Activated T-cell treated with anti-CD3 and anti-CD28 coated beads for 48 hours (primary cell): ENCODE results near the gene CLC.
"Not testable (repeated sequence)": the region's sequence is repeated elsewhere in the genome, so short reads cannot be mapped to it uniquely, and the experiment has no call there.

Experiments
- DNase-seq: peaks from one replicate; pipeline ENCODE4 v3.0.0-alpha.2; 2020; ENCODE audit warnings: low read depth

The CLC gene

GRCh38 chr19:39729594-39729993, 8.2 kb downstream of the CLC start:
- no peak for DNase-seq

GRCh38 chr19:39728040-39728439, 9.8 kb downstream of the CLC start:
- no peak for DNase-seq

DNA sequence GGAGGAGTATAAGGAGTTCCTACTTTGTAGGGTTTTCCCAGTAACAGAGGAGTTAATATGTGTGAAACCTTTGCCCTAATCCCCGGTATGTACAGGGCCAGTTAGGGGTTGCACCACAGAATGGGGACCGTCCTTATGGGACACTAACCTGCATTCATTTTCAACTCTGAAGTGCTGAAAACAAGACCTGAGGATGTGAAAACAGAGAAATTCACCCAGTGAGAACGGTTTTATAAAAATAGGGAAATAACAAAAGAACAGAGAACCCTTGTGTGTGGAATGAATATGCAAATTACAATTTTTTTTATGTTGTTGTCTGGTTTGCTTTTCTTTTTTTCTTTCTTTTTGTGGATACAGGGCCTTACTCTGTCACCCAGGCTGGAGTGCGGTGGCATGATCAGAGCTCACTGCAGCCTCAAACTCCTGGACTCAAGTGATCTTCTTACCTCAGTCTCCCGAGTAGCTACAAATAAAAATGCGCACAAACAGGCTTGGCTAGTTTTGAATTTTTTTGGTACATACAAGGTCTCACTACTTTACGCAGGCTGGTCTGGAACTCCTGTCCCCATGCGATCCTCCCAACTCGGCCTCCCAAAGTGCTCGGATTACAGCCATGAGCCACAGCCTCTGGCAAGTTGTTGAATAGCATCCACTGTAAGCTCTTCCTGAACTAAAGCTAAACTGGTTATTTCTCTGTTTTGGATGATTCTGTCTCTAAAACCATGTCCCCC, 10.6 kb downstream of the CLC start:
- no peak for DNase-seq

- DNase-seq = no peak
These were observed 11.8 kb downstream of the CLC start for GRCh38 chr19:39725995-39726394.

GRCh38 chr19:39720144-39720543, 17.7 kb downstream of the CLC start:
- not testable (repeated sequence) for DNase-seq

DNA sequence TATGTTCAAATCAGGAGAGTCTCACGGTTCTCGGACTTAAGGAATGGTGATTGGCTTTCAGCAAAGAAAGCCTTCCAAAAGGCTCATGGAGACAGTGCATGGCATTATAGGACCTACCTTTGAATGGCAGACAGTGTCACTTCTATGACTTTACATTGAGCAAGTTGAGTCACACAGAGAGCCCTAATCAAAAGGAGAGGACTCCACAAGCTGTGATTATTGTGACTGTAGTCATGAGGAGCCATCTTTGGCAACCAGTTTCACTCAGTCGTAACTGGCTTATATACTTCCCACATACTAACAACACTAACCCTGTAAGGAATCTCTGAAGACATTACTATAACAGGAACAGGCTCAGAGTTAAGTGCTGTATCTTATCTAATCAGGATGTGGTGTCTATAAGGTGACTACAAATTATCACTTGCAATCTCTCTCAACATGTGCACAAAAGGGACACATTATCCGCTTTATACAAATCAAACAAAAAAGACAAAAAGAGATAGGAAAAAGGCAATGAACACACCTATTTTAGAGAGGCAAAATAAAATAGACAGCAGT, 27.4 kb downstream of the CLC start:
- DNase-seq = no peak

DNA sequence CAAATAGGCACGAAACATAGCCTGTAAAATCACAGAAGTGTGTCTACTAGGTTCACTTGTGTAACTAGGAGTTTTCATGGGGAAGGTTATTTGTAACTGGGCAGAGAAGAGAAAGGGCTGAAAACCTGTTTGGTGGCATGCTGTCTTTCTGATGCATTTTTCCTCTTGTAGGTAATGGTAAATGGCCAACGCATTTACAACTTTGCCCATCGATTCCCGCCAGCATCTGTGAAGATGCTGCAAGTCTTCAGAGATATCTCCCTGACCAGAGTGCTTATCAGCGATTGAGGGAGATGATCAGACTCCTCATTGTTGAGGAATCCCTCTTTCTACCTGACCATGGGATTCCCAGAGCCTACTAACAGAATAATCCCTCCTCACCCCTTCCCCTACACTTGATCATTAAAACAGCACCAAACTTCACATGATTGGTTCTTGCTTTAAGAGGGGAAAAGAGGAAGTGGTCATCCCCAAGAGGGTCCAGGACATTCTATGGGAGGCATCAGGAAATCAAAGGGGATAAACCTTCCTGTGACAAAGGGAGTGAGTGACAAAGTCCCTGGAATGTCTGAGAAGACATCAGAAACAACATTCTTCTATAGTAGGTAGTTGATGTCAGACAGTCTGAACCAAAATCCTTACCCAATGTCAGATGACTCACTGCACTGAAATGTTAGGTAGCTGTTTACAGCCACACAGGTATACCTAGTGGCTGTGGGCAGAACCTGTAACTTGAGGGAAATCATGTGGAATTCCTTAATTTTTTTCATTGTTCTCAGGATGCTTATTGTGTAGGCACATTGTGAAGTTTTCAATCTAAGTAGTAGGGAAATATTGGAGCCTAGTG, 28.6 kb downstream of the CLC start:
- no peak for DNase-seq

- no peak for DNase-seq
These were observed 29.2 kb downstream of the CLC start for GRCh38 chr19:39708594-39708993.

DNA sequence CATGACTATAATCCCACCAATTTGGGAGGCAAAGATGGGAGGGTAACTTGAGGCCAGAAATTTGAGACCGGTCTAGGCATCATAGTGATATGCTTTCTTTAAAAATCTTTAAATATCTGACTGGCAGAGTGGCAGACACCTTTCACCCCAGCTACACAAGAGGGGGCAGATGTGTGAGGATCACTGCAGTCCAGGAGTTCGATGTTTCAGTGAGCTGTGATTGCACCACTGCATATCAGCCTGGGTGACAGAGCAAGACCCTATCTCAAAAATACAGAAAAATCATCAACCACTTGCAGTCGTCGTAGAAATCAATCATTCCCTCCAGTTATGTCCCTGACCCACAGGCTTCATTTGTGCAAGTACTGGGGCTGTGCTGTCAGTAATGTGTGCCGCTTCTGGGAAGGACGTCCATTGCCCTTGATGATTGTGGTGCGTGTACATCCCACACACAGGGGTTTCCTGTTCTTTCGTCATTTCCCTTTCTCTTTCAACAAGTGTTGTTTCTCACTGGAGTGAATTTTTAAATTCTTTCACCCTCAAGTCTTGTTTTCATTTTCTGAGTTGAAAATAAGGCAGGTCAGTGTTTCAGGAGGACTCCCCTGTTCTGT, 32.1 kb downstream of the CLC start:
- DNase-seq = no peak

DNA sequence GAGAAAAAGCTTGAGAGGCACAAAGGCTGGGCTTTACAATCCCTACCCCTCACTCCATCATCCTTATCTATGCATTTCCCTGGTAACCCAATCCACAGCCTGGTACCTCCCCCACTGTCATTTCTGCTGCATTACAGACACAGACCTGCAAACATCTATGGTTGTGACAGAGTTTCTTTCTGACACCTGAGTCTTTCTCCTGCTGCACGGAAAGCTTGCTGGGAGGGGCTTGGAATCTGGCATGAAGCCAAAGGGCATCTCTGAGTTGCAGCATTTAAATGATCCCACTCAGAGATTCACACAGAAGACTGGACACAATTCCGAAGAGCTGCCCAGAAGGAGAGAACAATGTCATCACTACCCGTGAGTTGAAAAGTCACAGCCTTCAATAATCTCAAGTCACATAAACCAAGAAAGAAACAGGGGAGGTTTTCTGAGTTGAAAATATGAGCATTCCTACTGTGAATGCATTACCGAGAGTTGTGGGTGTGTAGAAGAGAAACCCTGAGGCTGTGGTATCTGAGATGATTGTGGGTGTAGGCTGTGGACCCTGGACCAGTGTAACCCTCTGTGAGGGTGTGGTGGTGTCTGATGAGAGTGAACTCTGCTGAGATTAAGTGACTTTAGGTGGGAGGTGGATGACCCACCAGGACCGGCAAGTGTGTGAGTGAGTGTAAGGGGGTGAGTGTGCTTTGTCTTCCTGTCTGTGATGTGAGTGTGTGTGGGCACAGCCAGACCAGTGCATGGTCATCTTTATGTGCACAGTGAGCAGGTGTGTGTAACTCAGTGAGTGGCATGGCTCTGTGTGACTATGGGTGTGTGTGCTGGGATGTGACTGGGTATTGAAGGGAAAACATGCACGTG, 33.4 kb downstream of the CLC start, which contains the start of gene LGALS14:
Gene LGALS14 (plus strand): TSS at position 301 of the 864 bp plus-strand sequence. CDS start 48 bp downstream, at position 349.
- DNase-seq = no peak

DNA sequence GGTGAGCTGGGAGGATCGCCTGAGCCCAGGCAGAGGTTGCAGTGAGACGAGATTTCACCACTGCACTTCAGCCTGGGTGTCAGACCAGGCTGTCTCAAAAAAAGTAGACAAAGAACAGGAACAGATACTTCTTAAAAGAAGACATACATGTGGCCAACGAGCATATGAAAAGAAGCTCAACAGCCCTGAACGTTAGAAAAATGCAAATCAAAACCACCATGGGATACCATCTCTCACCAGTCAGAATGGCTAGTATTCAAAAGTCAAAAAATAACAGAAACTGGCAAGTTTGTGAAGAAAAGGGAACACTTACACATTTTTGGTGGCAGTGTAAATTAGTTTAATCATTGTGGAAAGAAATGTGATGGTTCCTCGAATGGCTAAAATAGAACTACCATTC, 36.5 kb downstream of the CLC start:
- DNase-seq = no peak

- no peak for DNase-seq
These were observed 39.3 kb downstream of the CLC start for GRCh38 chr19:39698535-39698934.

GRCh38 chr19:39696387-39696786, 41.4 kb downstream of the CLC start:
- DNase-seq = no peak

- no peak for DNase-seq
These were observed 42.1 kb downstream of the CLC start for GRCh38 chr19:39695759-39696158.

- no peak for DNase-seq
These were observed 45.0 kb downstream of the CLC start for GRCh38 chr19:39692822-39693221.

DNA sequence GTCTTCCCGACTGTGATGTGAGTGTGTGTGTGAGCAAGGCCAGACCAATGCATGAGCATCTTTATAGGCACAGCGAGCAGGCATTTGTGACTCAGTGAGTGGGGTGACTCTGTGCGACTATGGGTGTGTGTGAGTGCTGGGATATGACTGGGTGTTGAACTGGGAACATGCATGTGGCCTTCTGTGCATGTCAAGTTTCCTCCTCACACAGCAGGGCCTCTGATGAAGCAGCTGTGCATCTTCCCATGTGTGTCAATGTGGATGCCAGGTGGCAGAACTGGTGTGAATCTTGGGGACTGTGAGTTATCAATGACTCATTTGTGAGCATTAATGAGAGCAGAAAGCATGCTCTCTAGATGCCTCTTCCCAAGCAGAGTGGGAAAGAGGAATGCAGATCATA, 45.7 kb downstream of the CLC start:
- no peak for DNase-seq

- not testable (repeated sequence) for DNase-seq
These were observed 49.2 kb downstream of the CLC start for GRCh38 chr19:39688637-39689036.

- DNase-seq = no peak
These were observed 51.1 kb downstream of the CLC start for GRCh38 chr19:39686739-39687138.

GRCh38 chr19:39684267-39684666, 53.6 kb downstream of the CLC start:
- no peak for DNase-seq

GRCh38 chr19:39681416-39681815, 56.4 kb downstream of the CLC start:
- no peak for DNase-seq
